Astrocyte (in vitro differentiated cells and primary cell): ENCODE data around the gene NPM3.

Experiments used
- CTCF ChIP-seq: IDR thresholded peaks from 2 replicates; pipeline ENCODE4 v1.5.1; 2011; ENCODE audit warnings: low read depth, mild to moderate bottlenecking, inconsistent platforms, low read length, moderate library complexity; ENCODE audit not compliant: insufficient read depth
- EZH2 ChIP-seq: IDR thresholded peaks from 2 replicates; pipeline ENCODE4 v1.6.1; 2012; ENCODE audit warnings: mild to moderate bottlenecking, low read length, inconsistent platforms; ENCODE audit not compliant: insufficient read depth

GRCh38 chr10:101745074-101745696, 38.1 kb downstream of the NPM3 start:
- TF ChIP-seq CTCF (no peak), EZH2 (no peak)
